Activated T-cell treated with anti-CD3 and anti-CD28 coated beads, Interleukin-2, amount 50 U/mL, for 1 hour (primary cell): ENCODE measurements around the gene SLC10A1.
"Not testable (repeated sequence)": the region's sequence is repeated elsewhere in the genome, so short reads cannot be mapped to it uniquely, and the experiment has no call there.

Experiments
- DNase-seq: peaks from one replicate; pipeline ENCODE4 v3.0.0-alpha.2; 2020

The SLC10A1 gene

DNA sequence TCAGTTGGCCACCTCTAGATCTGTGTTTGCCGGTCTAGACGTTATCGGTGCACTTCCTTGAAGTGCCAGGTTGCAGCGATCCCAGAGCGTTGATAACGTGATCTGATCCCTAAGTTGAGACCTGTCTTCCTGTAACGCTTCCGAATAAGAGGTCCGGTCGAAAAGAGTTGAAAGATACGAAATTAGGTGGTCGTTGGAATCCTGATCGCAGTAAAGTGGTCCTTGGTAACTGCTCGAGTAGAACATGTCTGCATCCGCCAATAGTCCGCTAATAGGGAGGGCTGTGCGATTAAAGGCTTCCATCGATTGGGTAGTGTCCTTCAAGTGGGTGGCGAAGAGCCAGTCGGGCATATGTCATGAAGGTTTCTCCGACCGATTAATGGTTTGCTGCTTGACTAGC is 27.4 kb downstream of the SLC10A1 start:
- no peak for DNase-seq

DNA sequence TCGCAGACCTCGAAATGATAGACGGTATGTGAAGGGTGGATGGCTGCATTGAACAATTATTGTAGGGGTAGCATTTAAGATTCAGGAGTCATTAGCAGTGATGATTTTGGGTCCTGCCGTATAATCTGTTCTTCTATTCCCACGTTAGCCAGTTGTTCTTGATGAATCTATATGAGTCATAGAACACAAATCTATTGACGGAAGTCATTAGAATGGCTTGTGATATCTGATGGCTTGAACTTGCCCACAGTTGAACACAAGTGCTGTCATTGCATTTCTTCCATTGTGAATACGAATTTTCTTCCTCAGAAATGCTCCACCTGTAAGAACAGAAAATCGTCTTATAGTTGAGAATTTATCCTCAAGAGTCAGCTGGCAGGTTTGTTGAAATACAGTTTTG is 28.2 kb downstream of the SLC10A1 start:
- DNase-seq: no peak

- DNase-seq: peak; percentile 88
These were observed 29.6 kb downstream of the SLC10A1 start for GRCh38 chr14:69767369-69767999.

DNA sequence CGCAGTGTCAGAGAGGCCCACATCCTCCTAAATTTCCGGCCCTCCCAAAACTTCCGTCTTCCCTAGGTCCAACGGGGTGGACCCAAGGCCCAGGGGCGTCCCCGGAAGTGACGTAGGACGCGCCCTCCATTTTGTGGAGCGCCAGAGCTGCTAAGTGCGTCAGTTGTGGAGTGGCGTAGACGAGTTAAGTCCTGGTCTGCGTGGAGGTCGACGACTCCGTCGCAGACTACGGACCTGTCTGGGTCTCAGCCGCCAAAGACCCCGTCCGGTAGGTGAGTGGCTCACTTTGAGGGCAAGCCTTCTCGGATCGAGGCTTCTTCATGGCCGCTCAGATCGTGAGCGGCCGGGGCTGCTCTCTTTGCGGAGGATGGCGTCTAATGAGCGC is 30.1 kb downstream of the SLC10A1 start, which contains the start of gene SRSF5:
Gene SRSF5 (plus strand): TSS at position 159 of the 385 bp plus-strand sequence. CDS start 1,015 bp downstream, outside the sequence.
- DNase-seq: peak; percentile 95

DNA sequence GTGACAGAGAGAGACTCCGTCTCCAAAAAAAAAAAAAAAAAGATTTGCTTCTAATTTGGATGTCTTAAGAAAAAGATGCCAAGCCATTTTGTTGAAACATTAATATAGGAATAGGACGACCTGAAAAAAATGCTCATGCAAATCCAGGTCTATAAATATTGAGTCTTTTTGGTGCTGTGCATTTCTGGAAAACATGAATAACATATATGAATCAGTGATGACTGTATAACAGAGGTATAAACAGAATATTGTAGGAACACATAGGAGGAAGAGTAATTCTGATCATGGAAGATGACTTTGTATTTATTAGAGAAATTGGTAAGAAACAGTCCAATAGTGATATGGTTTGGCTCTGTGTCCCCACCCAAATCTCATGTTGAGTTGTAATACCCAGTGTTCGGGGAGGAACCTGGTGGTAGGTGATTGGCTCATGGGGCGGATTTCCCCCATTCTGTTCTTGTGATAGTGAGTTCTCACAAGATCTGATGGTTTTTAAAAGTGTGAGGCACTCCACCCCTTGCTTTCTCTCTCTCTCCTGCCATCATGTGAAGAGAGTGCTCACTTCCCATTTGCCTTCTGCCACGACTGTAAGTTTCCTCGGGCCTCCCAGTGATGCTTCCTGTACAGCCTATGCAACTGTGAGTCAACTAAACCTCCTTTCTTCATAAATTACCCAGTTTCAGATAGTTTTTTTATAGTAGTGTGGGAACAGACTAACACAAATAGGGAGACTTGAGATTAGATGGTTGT is 33.1 kb downstream of the SLC10A1 start:
- no peak for DNase-seq

GRCh38 chr14:69760810-69761209 is 36.2 kb downstream of the SLC10A1 start:
- DNase-seq: no peak

DNA sequence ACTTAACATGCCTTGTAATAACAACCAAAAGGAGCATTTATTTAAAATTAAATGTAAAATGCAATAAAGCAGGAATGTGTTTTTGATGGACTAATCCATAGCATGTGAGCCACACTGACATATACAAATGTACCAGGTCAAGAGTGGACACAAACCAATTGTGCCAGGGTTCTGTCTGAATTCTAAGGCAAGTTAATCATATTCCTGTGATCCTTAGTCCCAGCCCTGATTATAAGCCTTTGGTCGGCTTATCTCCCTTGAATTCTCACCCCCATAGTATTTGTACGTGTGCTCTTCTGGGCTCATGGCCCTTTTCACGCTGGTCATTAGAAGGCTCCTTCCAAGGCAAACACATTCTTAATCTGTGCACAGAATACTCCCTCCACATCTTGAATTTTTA is 40.7 kb downstream of the SLC10A1 start:
- no peak for DNase-seq

DNA sequence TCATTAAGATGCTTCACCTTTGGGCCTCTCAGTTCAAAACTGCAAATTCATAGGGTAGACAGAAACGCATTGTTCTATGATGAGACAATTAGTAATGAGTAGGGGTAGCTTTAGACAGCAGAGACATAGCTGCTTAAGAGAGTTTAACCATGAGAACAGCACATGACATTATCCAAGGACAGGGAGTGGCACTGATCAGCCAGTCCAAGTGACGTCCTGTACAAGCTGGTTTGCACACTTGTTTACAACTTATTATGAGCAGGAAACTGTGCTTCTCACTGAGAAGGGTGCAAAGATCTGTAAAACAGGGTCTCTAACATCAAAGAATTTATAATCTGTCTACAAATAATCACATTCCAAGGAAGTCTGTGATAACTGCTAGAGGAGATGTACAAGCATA is 41.3 kb downstream of the SLC10A1 start:
- no peak for DNase-seq

- DNase-seq: no peak
These were observed 41.7 kb downstream of the SLC10A1 start for GRCh38 chr14:69755296-69755695.

DNA sequence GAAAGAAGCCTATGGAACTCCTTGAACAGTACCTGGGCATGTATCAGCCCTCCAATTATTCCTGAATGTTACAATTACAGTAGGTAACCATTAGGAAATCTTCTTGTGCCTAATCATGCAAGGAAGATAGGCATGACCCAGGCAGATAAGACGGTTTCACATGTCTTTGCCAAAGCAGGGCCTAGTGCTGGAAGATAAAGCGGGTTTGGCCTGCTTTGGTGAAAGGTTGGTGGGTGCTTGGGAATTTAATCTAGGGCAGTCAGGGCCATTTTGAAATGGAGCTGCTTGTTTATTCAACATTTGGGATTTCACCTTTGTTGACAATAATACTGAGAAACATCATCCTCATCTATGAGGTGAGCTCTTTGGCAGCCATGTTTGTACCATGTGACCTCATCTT is 42.6 kb downstream of the SLC10A1 start:
- no peak for DNase-seq

DNA sequence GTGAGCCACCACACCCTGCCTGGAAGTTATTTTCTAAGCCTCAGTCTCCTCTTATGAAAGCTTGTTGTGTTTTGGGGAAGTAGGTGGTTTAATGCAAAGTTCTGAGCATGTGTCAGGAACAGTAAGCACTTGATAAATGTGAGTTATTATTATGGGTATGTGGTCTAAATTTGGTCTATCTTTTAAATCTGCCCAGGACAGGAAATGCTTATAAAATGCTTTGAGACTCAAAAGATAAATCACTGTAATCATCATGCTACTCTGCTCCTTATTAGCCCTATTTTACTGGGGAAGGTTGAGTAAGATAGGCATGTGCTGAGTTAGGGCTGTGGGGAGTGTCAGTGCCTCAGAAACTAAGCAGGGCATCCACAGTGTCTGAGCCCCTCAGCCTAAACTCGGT is 43.2 kb downstream of the SLC10A1 start:
- no peak for DNase-seq

DNA sequence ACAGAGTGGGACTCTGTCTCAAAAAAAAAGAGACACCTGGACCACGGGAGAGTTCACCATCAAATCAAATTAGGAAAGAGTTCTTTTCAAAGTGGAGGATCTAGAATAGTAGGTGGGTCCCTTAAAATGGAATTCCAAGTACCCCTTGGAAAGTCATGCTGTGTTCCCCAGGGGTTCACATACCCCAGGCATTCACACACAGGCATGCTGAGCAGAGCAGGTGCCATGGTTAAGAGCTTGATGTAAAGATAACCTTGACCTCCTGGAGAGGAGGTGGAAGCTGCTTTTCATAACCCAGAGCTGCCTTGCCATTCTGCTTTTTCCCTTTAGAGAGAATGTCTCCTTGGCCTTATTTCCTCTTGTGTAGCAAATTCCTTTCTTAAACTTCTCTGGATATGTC is 44.3 kb downstream of the SLC10A1 start:
- no peak for DNase-seq

GRCh38 chr14:69750495-69750894 is 46.5 kb downstream of the SLC10A1 start:
- no peak for DNase-seq

DNA sequence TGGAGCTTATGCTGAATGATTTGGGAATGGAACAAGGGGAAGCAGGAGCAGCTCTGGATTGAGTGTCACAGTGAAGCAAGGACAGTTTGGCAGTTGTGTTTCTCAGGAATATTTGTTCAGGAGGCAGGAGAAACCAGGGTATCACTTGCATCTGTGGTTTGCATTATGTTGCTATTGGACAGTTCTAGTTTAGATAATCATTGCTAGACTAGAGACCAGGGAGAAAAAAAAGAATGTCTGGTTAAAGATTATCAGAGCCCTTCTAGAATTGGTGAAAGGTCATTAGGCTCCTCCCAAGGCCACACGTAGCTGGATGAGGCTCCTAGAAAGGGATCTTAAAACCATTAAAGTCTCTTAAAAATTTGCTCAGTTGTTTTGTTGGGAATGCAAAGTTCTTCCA is 47.1 kb downstream of the SLC10A1 start:
- no peak for DNase-seq

DNA sequence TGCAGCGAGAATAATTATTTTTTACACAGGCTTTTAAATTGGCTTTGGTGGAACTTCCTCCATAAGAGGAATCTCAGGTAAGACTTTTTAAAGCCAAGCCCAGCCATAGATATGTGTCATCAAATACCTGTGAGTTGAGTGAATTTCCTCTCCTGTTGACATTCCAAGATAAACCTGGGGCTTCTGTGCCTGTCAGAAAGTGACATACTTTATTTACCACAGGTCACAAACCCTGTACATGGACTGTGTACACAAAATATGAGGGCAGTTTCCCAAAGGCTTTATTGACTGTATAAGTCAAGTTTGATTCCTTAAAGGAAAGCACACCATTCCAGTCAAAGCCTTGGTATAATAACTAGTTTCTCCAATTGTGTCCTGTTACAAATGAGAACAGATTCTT is 56.0 kb downstream of the SLC10A1 start:
- no peak for DNase-seq

DNA sequence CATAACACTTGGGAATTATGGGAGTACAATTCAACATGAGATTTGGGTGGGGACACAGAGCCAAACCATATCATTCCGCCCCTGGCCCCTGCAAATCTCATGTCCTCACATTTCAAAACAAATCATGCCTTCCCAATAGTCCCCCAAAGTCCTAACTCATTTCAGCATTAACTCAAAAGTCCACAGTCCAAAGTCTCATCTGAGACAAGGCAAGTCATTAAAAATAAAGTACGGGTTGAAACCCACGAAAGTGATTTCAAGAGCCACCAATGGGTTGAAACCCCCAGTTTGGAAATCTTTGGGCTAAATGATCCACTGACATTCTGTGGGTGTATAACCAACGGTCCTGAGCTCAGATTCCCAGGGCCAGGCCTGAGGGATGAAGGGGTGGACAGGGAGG is 60.6 kb downstream of the SLC10A1 start:
- DNase-seq: not testable (repeated sequence)

GRCh38 chr14:69731919-69732598 is 65.0 kb downstream of the SLC10A1 start:
- DNase-seq: not testable (repeated sequence)

- DNase-seq: no peak
These were observed 69.2 kb downstream of the SLC10A1 start for GRCh38 chr14:69727860-69728259.

- DNase-seq: peak; percentile 87
These were observed 70.1 kb downstream of the SLC10A1 start for GRCh38 chr14:69726761-69727511.
